ENCODE data around the gene SASH3.

GRCh38 chrX:129818123-129818522 lies 38.4 kb downstream of the SASH3 start:
- TF ChIP-seq SUZ12 (IDR thresholded peaks at IDR 0.05; ENCODE audit: extremely low read depth, insufficient read depth, insufficient read length) (no peak), YY1 (IDR thresholded peaks at IDR 0.05; ENCODE audit: insufficient read depth, insufficient read length) (no peak)

All from NT2/D1 (cell line).